HEK293 (cell line): ENCODE measurements around the gene B4GALT2.

ENCODE experiments used
- HOXD13 ChIP-seq: sonication (generic); formaldehyde crosslinking; IDR thresholded peaks from 2 replicates; pipeline ENCODE4 v1.8.0; 2022; ENCODE audit warnings: missing genetic modification reagents, borderline replicate concordance
- ZBTB20 ChIP-seq: fragments of 450-650 bp; formaldehyde crosslinking; IDR thresholded peaks from 2 replicates; pipeline ENCODE4 v1.5.1; 2016; ENCODE audit warnings: missing biosample characterization, missing genetic modification characterization
- ZFP37 ChIP-seq: fragments of 450-650 bp; formaldehyde crosslinking; IDR thresholded peaks from 2 replicates; pipeline ENCODE4 v1.5.1; 2016; ENCODE audit warnings: missing biosample characterization, missing genetic modification characterization
- ZNF138 ChIP-seq: fragments of 450-650 bp; formaldehyde crosslinking; IDR thresholded peaks from 2 replicates; pipeline ENCODE4 v1.5.1; 2016; ENCODE audit warnings: missing biosample characterization, missing genetic modification characterization, borderline replicate concordance
- ZNF292 ChIP-seq: fragments of 450-650 bp; formaldehyde crosslinking; IDR thresholded peaks from 2 replicates; pipeline ENCODE4 v1.5.1; 2016; ENCODE audit warnings: low read depth, missing biosample characterization, missing genetic modification characterization, borderline replicate concordance
- TF ChIP-seq, protein P1 (sequence below): fragments of 450-650 bp; formaldehyde crosslinking; IDR thresholded peaks from 2 replicates; pipeline ENCODE4 v1.5.1; 2016; ENCODE audit warnings: missing biosample characterization, missing genetic modification characterization

DNA sequence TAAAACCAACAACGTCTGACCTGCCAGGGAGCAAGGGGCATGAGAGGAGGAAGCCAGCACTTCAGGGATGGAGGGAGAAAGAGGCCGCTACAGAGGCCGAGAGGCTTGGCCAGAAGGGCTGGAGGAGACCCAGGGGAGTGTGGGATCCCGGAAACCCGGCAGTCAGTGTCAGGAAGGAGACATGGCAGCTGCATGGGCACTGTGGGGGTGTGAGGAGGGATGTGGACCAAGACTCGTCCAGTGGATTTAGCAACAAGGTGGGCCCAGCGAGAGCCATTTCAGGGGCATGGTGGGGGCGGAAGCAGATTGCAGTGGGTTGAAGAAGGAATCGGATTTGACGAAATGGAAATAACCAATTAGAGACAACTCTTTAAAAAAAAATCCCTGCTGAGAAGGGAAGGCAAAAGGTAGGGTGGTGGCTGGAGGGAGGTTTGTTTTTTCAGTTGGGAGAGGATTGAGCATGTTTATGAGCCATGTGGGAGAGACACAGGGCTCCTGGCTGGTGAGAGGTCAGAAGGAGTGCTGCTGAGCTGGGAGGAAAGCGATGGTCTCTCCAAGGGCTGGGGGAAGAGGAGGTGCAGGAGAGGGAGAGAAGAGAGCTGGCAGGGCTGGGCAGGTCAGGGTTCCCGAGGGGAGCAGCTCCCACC, 4.4 kb downstream of the B4GALT2 start:
- TF ChIP-seq ZBTB20 (tag by site-specific recombination): no peak
- TF ChIP-seq ZNF138 (tag by site-specific recombination): no peak
- no peak for TF ChIP-seq ZFP37 (tag by site-specific recombination)
- TF ChIP-seq ZNF292 (tag by site-specific recombination): no peak
- no peak for TF ChIP-seq HOXD13 (CRISPR knock-in tag)
- TF ChIP-seq, protein P1, sequence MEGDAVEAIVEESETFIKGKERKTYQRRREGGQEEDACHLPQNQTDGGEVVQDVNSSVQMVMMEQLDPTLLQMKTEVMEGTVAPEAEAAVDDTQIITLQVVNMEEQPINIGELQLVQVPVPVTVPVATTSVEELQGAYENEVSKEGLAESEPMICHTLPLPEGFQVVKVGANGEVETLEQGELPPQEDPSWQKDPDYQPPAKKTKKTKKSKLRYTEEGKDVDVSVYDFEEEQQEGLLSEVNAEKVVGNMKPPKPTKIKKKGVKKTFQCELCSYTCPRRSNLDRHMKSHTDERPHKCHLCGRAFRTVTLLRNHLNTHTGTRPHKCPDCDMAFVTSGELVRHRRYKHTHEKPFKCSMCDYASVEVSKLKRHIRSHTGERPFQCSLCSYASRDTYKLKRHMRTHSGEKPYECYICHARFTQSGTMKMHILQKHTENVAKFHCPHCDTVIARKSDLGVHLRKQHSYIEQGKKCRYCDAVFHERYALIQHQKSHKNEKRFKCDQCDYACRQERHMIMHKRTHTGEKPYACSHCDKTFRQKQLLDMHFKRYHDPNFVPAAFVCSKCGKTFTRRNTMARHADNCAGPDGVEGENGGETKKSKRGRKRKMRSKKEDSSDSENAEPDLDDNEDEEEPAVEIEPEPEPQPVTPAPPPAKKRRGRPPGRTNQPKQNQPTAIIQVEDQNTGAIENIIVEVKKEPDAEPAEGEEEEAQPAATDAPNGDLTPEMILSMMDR (tag by site-specific recombination): no peak
